K562 (cell line): ENCODE results near the gene UVRAG. TPM values are rescaled to one million over a fixed set of nuclear protein-coding genes. Genes with fewer than 3 reads are reported as not detected.

Experiments
- ATAC-seq: fragments of 200-7000 bp; cut with Tn5 transposase; 3 replicates; pipeline ENCODE4 v1.9.1; 2020; ENCODE audit warnings: moderate library complexity
- BruUV-seq: library from RNA; stranded (reverse); fragments of 400-500 nt; replicated peaks from 2 replicates; lab custom pipeline; 2021; lab: Mats Ljungman, UMichigan
- CTCF ChIA-PET: fragments of 300-600 bp; formaldehyde crosslinking; extraction: SDS; loops from one replicate; lab custom pipeline; 2021; ENCODE audit warnings: low intra/inter-chr PET ratio; lab: Yijun Ruan, JAX
- POLR2A ChIA-PET: fragments of 300-600, 350-650 bp; sonication (Branson Sonifier 250); formaldehyde crosslinking; extraction: SDS; loops from one replicate; lab custom pipeline; 2021; ENCODE audit warnings: antibody characterized with exemption, inconsistent platforms; lab: Yijun Ruan, JAX
- DNase-seq, 4 experiments: peaks; one replicate each; pipeline versions ENCODE4 v3.0.0 to v3.0.0-alpha.2; 2011 to 2018; ENCODE audit warnings: low spot score in 3 of 4, mixed read lengths in 3 of 4; ENCODE audit errors: extremely low read depth in 1 of 4
- FAIRE-seq: peaks from 2 replicates; lab custom pipeline; 2011; peaks lifted over from hg19 to GRCh38; lab: Jason Lieb, UNC
- H2AFZ ChIP-seq: 2 replicates; pipeline ENCODE4 v1.6.0; 2011; ENCODE audit warnings: low read depth, low read length, control low read depth, inconsistent platforms
- H3K27ac ChIP-seq: fragments of 200-600 bp; 3 replicates; pipeline ENCODE4 v1.8.0; 2011; ENCODE audit warnings: low read depth, mild to moderate bottlenecking, control low read depth, inconsistent platforms, low read length, moderate library complexity, mixed read lengths; ENCODE audit errors: extremely low read depth
- H3K27me3 ChIP-seq, 2 experiments: fragments of 300-600 bp in 1 of 2; 2 replicates in 1 of 2; 3 replicates in 1 of 2; pipeline versions ENCODE4 v1.6.0 to v1.8.0; 2011; ENCODE audit warnings: inconsistent platforms in 2 of 2, low read length in 2 of 2, mild to moderate bottlenecking in 1 of 2, mixed read lengths in 1 of 2, moderate library complexity in 1 of 2; ENCODE audit not compliant: control insufficient read depth in 2 of 2, insufficient read depth in 2 of 2
- H3K36me3 ChIP-seq: fragments of 300-600 bp; 3 replicates; pipeline ENCODE4 v1.8.0; 2011; ENCODE audit warnings: mild to moderate bottlenecking, low read length, inconsistent platforms; ENCODE audit not compliant: control insufficient read depth, insufficient read depth
- H3K4me1 ChIP-seq, 2 experiments: fragments of 200-600 bp in 1 of 2; replicated peaks in 1 of 2; 2 replicates in 1 of 2; 3 replicates in 1 of 2; pipeline versions ENCODE4 v1.5.1 to v1.8.0; 2011; ENCODE audit warnings: inconsistent platforms in 2 of 2, low read length in 2 of 2, mild to moderate bottlenecking in 1 of 2, mixed read lengths in 1 of 2, moderate library complexity in 1 of 2; ENCODE audit not compliant: control insufficient read depth in 2 of 2, insufficient read depth in 2 of 2
- H3K4me2 ChIP-seq: 2 replicates; pipeline ENCODE4 v1.6.1; 2011; ENCODE audit warnings: low read length, control low read depth, inconsistent platforms, mixed read lengths; ENCODE audit not compliant: insufficient read depth
- H3K4me3 ChIP-seq: fragments of 200-600 bp; sonication (generic), shearing (Covaris generic); 2 replicates; pipeline ENCODE4 v1.5.1; 2016; ENCODE audit warnings: control low read depth, inconsistent platforms
- H3K79me2 ChIP-seq: fragments of 200-600 bp; 3 replicates; pipeline ENCODE4 v1.8.0; 2011; ENCODE audit warnings: low read length, inconsistent platforms; ENCODE audit not compliant: control insufficient read depth, insufficient read depth
- H3K9ac ChIP-seq, 2 experiments: 2 replicates each; pipeline versions ENCODE4 v1.6.0 to v1.6.1; 2011; ENCODE audit warnings: low read depth in 2 of 2, low read length in 2 of 2, control low read depth in 1 of 2, inconsistent platforms in 1 of 2, mild to moderate bottlenecking in 1 of 2, mixed read lengths in 1 of 2; ENCODE audit not compliant: insufficient read depth in 1 of 2
- H3K9me1 ChIP-seq: one replicate; pipeline ENCODE4 v1.6.0; 2011; ENCODE audit warnings: inconsistent platforms, mild to moderate bottlenecking, low read length, moderate library complexity; ENCODE audit not compliant: control insufficient read depth, insufficient read depth
- H3K9me3 ChIP-seq: replicated peaks from 2 replicates; pipeline ENCODE4 v1.5.1; 2011; ENCODE audit warnings: low read depth, low read length, inconsistent platforms; ENCODE audit not compliant: control insufficient read depth, insufficient read depth
- H4K20me1 ChIP-seq: replicated peaks from 2 replicates; pipeline ENCODE4 v1.6.1; 2011; ENCODE audit warnings: low read length, inconsistent platforms, mixed read lengths; ENCODE audit not compliant: control insufficient read depth, insufficient read depth
- MAZ ChIP-seq, 2 experiments: fragments of 450-650 bp in 1 of 2; sonication (generic) in 1 of 2; formaldehyde crosslinking; IDR thresholded peaks in 1 of 2; conservative IDR thresholded peaks in 1 of 2; 2 replicates each; pipeline versions ENCODE4 v1.4.0 to v1.5.0; 2020; ENCODE audit warnings: mild to moderate bottlenecking in 1 of 2, missing genetic modification reagents in 1 of 2
- NUFIP1 ChIP-seq: fragments of 450-650 bp; IDR thresholded peaks from 2 replicates; pipeline ENCODE4 v1.6.1; 2018; ENCODE audit not compliant: partially characterized antibody
- ZNF75A ChIP-seq: fragments of 450-650 bp; formaldehyde crosslinking; IDR thresholded peaks from 2 replicates; pipeline ENCODE4 v1.4.0; 2020; ENCODE audit warnings: mild to moderate bottlenecking
- WGBS: fragments of 100-300 bp; shearing (Covaris generic); methylation state at CpG from one replicate; pipeline ENCODE4 v1.1.6; 2016; ENCODE audit warnings: low coverage, mixed read lengths; ENCODE audit not compliant: insufficient coverage; ENCODE audit errors: missing lambda C conversion rate; 5-methylcytosine and 5-hydroxymethylcytosine counted together
- in situ Hi-C: fragments of 300-500 bp; cut with MboI; formaldehyde crosslinking; loops from 4 replicates; pipeline ENCODE4 v1.15.0; 2018; ENCODE audit warnings: inconsistent platforms, mixed read lengths
- intact Hi-C: fragments of 100-400 bp; cut with micrococcal nuclease; formaldehyde crosslinking; loops from 2 replicates; pipeline ENCODE4 v1.14.2; 2022
- polyA plus RNA-seq, 8 experiments: library from polyadenylated mRNA; depleted of rRNA in 4 of 8; stranded (reverse) in 5 of 8; unstranded in 3 of 8; fragments of >200 nt; fragmentation: Nextera tagmentation in 2 of 8; fragmentation: Illumina TruSeq in 1 of 8; extraction: Ambion mirVana in 2 of 8; extraction: Trizol in 1 of 8; gene quantifications; 2 replicates each; pipeline versions ENCODE4 v1.2.1 to v1.2.3, GENCODE V29; 2011 to 2014; ENCODE audit warnings: inconsistent platforms in 1 of 8, missing spikeins in 1 of 8
- total RNA-seq, 7 experiments: library from RNA; depleted of rRNA in 6 of 7; stranded (reverse); fragments of >200 nt in 6 of 7; fragmentation: Illumina TruSeq in 2 of 7; extraction: Trizol in 2 of 7; gene quantifications; 2 replicates each; pipeline versions ENCODE4 v1.2.1 to v1.2.3, GENCODE V29; 2011 to 2021; ENCODE audit warnings: low replicate concordance in 1 of 7
- TF ChIP-seq, protein P1 (sequence below): fragments of 250-450 bp; sonication (Bioruptor Pico); IDR thresholded peaks from 2 replicates; pipeline ENCODE4 v1.8.0; 2022; ENCODE audit warnings: moderate library complexity, mild to moderate bottlenecking, inconsistent platforms

Gene UVRAG
- total and polyA plus RNA-seq, 9 of the 15 experiments (the other 6 are each of a cell fraction or from before 2014, with no cell fraction given) = 3.1 to 17.8 (median 12.4) TPM

DNA sequence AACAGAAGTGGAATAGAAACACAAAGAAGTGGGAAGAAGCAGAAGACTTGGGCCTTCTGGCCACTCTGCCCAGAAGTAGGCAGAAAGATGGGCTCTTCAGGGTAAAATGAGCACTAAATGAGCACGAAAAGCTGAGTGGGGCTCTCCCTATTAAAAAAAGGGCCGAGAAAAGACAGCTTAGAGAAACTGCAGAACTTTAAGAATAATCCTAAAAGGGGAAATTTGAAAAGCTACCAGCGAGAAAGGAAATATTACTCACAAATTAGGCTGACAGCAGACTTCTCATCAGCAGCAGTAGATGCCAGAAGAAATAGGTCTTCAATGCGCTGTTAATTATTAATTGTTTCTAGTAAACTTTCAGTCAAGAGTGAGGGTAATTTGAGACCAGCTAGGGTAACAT lies 78.2 kb downstream of the UVRAG start:
- Histone ChIP-seq H3K9me3 (no peaks in the 10 kb centered on the region), H3K27ac (no peak overlapping the region), H3K4me1 (no peaks in the 10 kb centered on the region), H3K9me1 (no peaks in the 10 kb centered on the region), H3K36me3 (peaks cover 26% of the 10 kb centered on the region; the same call in 1 of the 3 replicates), H2AFZ (no peak overlapping the region), H3K4me2 (no peak overlapping the region), H3K79me2 (no peaks in the 10 kb centered on the region), H4K20me1 (no peaks in the 10 kb centered on the region), H3K4me3 (no peak overlapping the region), H3K9ac (no peak overlapping the region), H3K27me3 (no peaks in the 10 kb centered on the region)
- intact Hi-C loops (no loop called here), in situ Hi-C loops (loop anchor here (5.0 kb wide), 1 partner anchor 424 kb away; no protein-coding TSS in a partner anchor)
- DNase-seq (no peak), FAIRE-seq (no peak), ATAC-seq (no peak)
- no TSS peak for BruUV-seq
- ChIA-PET POLR2A (interaction anchor here (1.5 kb wide), 1 partner anchor 9 kb away, joined by 4 read pairs; no protein-coding TSS in a partner anchor), CTCF (no interaction called here)
- 68% methylated on average over 4 of the region's 4 CpGs for WGBS
- TF ChIP-seq NUFIP1 (no peak), MAZ (CRISPR knock-in tag; conservative IDR thresholded peaks at IDR 0.05 in 1 of 2, IDR thresholded peaks at IDR 0.05 in 1 of 2) (no peak), ZNF75A (CRISPR knock-in tag) (no peak)
- TF ChIP-seq, protein P1, sequence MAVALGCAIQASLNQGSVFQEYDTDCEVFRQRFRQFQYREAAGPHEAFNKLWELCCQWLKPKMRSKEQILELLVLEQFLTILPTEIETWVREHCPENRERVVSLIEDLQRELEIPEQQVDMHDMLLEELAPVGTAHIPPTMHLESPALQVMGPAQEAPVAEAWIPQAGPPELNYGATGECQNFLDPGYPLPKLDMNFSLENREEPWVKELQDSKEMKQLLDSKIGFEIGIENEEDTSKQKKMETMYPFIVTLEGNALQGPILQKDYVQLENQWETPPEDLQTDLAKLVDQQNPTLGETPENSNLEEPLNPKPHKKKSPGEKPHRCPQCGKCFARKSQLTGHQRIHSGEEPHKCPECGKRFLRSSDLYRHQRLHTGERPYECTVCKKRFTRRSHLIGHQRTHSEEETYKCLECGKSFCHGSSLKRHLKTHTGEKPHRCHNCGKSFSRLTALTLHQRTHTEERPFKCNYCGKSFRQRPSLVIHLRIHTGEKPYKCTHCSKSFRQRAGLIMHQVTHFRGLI (CRISPR knock-in tag) = no peak
